HAP-1 (cell line): ENCODE data around the gene CEP164.

Source experiments
- DNase-seq, 2 experiments: peaks; one replicate each; pipeline ENCODE4 v3.0.0-alpha.2; 2016 to 2020; ENCODE audit warnings: low spot score in 2 of 2
- H3K27me3 ChIP-seq: fragments of 250-450 bp; sonication (Bioruptor Pico); 2 replicates; pipeline ENCODE4 v1.5.1; 2020; ENCODE audit warnings: low read depth, mild to moderate bottlenecking, moderate library complexity
- H3K36me3 ChIP-seq: fragments of 250-450 bp; sonication (Bioruptor Pico); replicated peaks from 2 replicates; pipeline ENCODE4 v1.5.1; 2020; ENCODE audit warnings: mild to moderate bottlenecking
- H3K4me1 ChIP-seq: fragments of 250-450 bp; sonication (Bioruptor Pico); 2 replicates; pipeline ENCODE4 v1.5.1; 2020; ENCODE audit warnings: mild to moderate bottlenecking
- H3K4me3 ChIP-seq: fragments of 250-450 bp; sonication (Bioruptor Pico); 2 replicates; pipeline ENCODE4 v1.5.1; 2020; ENCODE audit warnings: mild to moderate bottlenecking, moderate library complexity
- H3K9me3 ChIP-seq: fragments of 250-450 bp; sonication (Bioruptor Pico); 2 replicates; pipeline ENCODE4 v1.5.1; 2020; ENCODE audit warnings: mild to moderate bottlenecking, moderate library complexity
- in situ Hi-C: fragments of 300-500 bp; cut with MboI; formaldehyde crosslinking; loops from 3 replicates; pipeline ENCODE4 v1.14.3; 2020; ENCODE audit warnings: low sequenced_read_pairs, inconsistent platforms, mixed read lengths

CEP164 gene

GRCh38 chr11:117356126-117356890 is 28.7 kb downstream of the CEP164 start:
- Histone ChIP-seq H3K27me3 (no peaks in the 10 kb centered on the region), H3K9me3 (no peaks in the 10 kb centered on the region), H3K36me3 (no peaks in the 10 kb centered on the region; the same call in 1 of the 2 replicates), H3K4me3 (no peak overlapping the region), H3K4me1 (no peaks in the 10 kb centered on the region)
- in situ Hi-C loops: no loop called here
- DNase-seq: no peak

- Histone ChIP-seq H3K9me3 (no peaks in the 10 kb centered on the region), H3K4me3 (no peak overlapping the region), H3K36me3 (peaks cover 31% of the 10 kb centered on the region), H3K4me1 (no peaks in the 10 kb centered on the region), H3K27me3 (no peaks in the 10 kb centered on the region)
- no peak for DNase-seq
- in situ Hi-C loops: no loop called here
Measured at GRCh38 chr11:117361432-117361831, 33.8 kb downstream of the CEP164 start.

GRCh38 chr11:117366248-117366647 is 38.6 kb downstream of the CEP164 start:
- DNase-seq: no peak
- Histone ChIP-seq H3K27me3 (no peaks in the 10 kb centered on the region), H3K9me3 (no peaks in the 10 kb centered on the region), H3K4me1 (no peaks in the 10 kb centered on the region), H3K36me3 (peaks cover 36% of the 10 kb centered on the region), H3K4me3 (no peak overlapping the region)
- in situ Hi-C loops: no loop called here

GRCh38 chr11:117366875-117367274 is 39.2 kb downstream of the CEP164 start:
- no peaks in the 10 kb centered on the region for H3K9me3 ChIP-seq
- no peak overlapping the region for H3K4me3 ChIP-seq
- in situ Hi-C loops: no loop called here
- no peaks in the 10 kb centered on the region for H3K27me3 ChIP-seq
- peaks cover 34% of the 10 kb centered on the region for H3K36me3 ChIP-seq
- H3K4me1 ChIP-seq: no peaks in the 10 kb centered on the region
- DNase-seq: no peak

GRCh38 chr11:117369534-117369933 is 41.9 kb downstream of the CEP164 start:
- no peak for DNase-seq
- Histone ChIP-seq H3K36me3 (peaks cover 28% of the 10 kb centered on the region), H3K9me3 (no peaks in the 10 kb centered on the region), H3K4me1 (no peaks in the 10 kb centered on the region), H3K4me3 (no peak overlapping the region), H3K27me3 (no peaks in the 10 kb centered on the region)
- in situ Hi-C loops: no loop called here

- H3K9me3 ChIP-seq: no peaks in the 10 kb centered on the region
- H3K4me1 ChIP-seq: no peaks in the 10 kb centered on the region
- H3K4me3 ChIP-seq: no peak overlapping the region
- in situ Hi-C loops: no loop called here
- H3K36me3 ChIP-seq: peaks cover 17% of the 10 kb centered on the region
- no peaks in the 10 kb centered on the region for H3K27me3 ChIP-seq
- no peak for DNase-seq
Measured at GRCh38 chr11:117371453-117371852, 43.8 kb downstream of the CEP164 start.

GRCh38 chr11:117374316-117375055 is 46.8 kb downstream of the CEP164 start:
- Histone ChIP-seq H3K36me3 (peaks cover 17% of the 10 kb centered on the region), H3K4me3 (no peak overlapping the region), H3K27me3 (no peaks in the 10 kb centered on the region), H3K4me1 (no peaks in the 10 kb centered on the region), H3K9me3 (no peaks in the 10 kb centered on the region)
- in situ Hi-C loops: no loop called here
- DNase-seq: no peak

GRCh38 chr11:117375960-117376359 is 48.3 kb downstream of the CEP164 start:
- no peak overlapping the region for H3K4me3 ChIP-seq
- DNase-seq: no peak
- H3K4me1 ChIP-seq: no peaks in the 10 kb centered on the region
- in situ Hi-C loops: no loop called here
- peaks cover 19% of the 10 kb centered on the region for H3K36me3 ChIP-seq
- H3K27me3 ChIP-seq: no peaks in the 10 kb centered on the region
- no peaks in the 10 kb centered on the region for H3K9me3 ChIP-seq

GRCh38 chr11:117376517-117376916 is 48.9 kb downstream of the CEP164 start:
- in situ Hi-C loops: no loop called here
- H3K4me1 ChIP-seq: no peaks in the 10 kb centered on the region
- H3K36me3 ChIP-seq: peaks cover 16% of the 10 kb centered on the region

GRCh38 chr11:117378976-117379865 is 51.6 kb downstream of the CEP164 start:
- in situ Hi-C loops: no loop called here
- H3K9me3 ChIP-seq: no peaks in the 10 kb centered on the region
- H3K27me3 ChIP-seq: no peaks in the 10 kb centered on the region
- no peaks in the 10 kb centered on the region for H3K4me1 ChIP-seq
- H3K36me3 ChIP-seq: peaks cover 9% of the 10 kb centered on the region
- no peak for DNase-seq
- H3K4me3 ChIP-seq: no peak overlapping the region

More at GRCh38 chr11:117376517-117376916, 48.9 kb downstream of the CEP164 start:
- no peak overlapping the region for H3K4me3 ChIP-seq
- H3K9me3 ChIP-seq: no peaks in the 10 kb centered on the region
- DNase-seq: no peak
- H3K27me3 ChIP-seq: no peaks in the 10 kb centered on the region

GRCh38 chr11:117380676-117381075 is 53.0 kb downstream of the CEP164 start:
- H3K27me3 ChIP-seq: no peaks in the 10 kb centered on the region
- H3K9me3 ChIP-seq: no peaks in the 10 kb centered on the region
- no peak for DNase-seq
- no peaks in the 10 kb centered on the region for H3K4me1 ChIP-seq
- in situ Hi-C loops: no loop called here
- H3K36me3 ChIP-seq: peaks cover 7% of the 10 kb centered on the region
- no peak overlapping the region for H3K4me3 ChIP-seq

GRCh38 chr11:117381481-117382387 is 54.1 kb downstream of the CEP164 start:
- Histone ChIP-seq H3K36me3 (peaks cover 7% of the 10 kb centered on the region), H3K9me3 (no peaks in the 10 kb centered on the region), H3K27me3 (no peaks in the 10 kb centered on the region), H3K4me3 (no peak overlapping the region), H3K4me1 (no peaks in the 10 kb centered on the region)
- in situ Hi-C loops: no loop called here
- no peak for DNase-seq

- in situ Hi-C loops: no loop called here
Measured at GRCh38 chr11:117382746-117383145, 55.1 kb downstream of the CEP164 start.

More at GRCh38 chr11:117382746-117383145, 55.1 kb downstream of the CEP164 start:
- Histone ChIP-seq H3K27me3 (no peaks in the 10 kb centered on the region), H3K9me3 (no peaks in the 10 kb centered on the region), H3K36me3 (peaks cover 11% of the 10 kb centered on the region), H3K4me3 (no peak overlapping the region), H3K4me1 (no peaks in the 10 kb centered on the region)
- no peak for DNase-seq
